ENCODE data around the gene PERM1. TPM values are rescaled to one million over a fixed set of nuclear protein-coding genes. Genes with fewer than 3 reads are reported as not detected.

The PERM1 gene
- total and polyA plus RNA-seq, 9 of the 15 experiments (the other 6 are each of a cell fraction or from before 2014, with no cell fraction given) = not detected

GRCh38 chr1:960363-961131 lies 21.3 kb downstream of the PERM1 start, which contains the start of gene KLHL17 (continued):
- no peak for TF ChIP-seq DLX4 (CRISPR knock-in tag; IDR thresholded peaks at IDR 0.05)
- TF ChIP-seq NELFE (IDR thresholded peaks at IDR 0.05; ENCODE audit: insufficient read depth, insufficient read length) = no peak
- TF ChIP-seq FOXJ3 (CRISPR knock-in tag; IDR thresholded peaks at IDR 0.05) = no peak
- TF ChIP-seq RFX7 (CRISPR knock-in tag; IDR thresholded peaks at IDR 0.05) = no peak
- no peak for TF ChIP-seq GATAD2A (IDR thresholded peaks at IDR 0.05)
- TF ChIP-seq MYC (IDR thresholded peaks at IDR 0.05; ENCODE audit: low read depth, low read length) = peak; percentile 43
- no peak for TF ChIP-seq MYC (CRISPR knock-in tag; IDR thresholded peaks at IDR 0.05; ENCODE audit: borderline replicate concordance, low read depth)
- no peak for TF ChIP-seq DIDO1 (tag; IDR thresholded peaks at IDR 0.05; ENCODE audit: low read depth)
- TF ChIP-seq TAF9B (IDR thresholded peaks at IDR 0.05; ENCODE audit: partially characterized antibody) = no peak
- 0 out of 2 replicates have a peak, but pooled peaks have one; percentile 36 for TF ChIP-seq XRCC5 (IDR thresholded peaks at IDR 0.05; ENCODE audit: low read depth, low read length)
- TF ChIP-seq ILK (tag; IDR thresholded peaks at IDR 0.05; ENCODE audit: borderline replicate concordance, low read depth) = no peak
- no peak for TF ChIP-seq ATF3 (IDR thresholded peaks at IDR 0.05)
- TF ChIP-seq ATF3 (CRISPR knock-in tag; conservative IDR thresholded peaks at IDR 0.05) = no peak
- TF ChIP-seq RUNX1 (IDR thresholded peaks at IDR 0.05; ENCODE audit: low read depth) = 0 out of 2 replicates have a peak, but pooled peaks have one; percentile 29
- no peak for TF ChIP-seq FOXK1 (CRISPR knock-in tag; IDR thresholded peaks at IDR 0.05; ENCODE audit: borderline replicate concordance)
- no peak for TF ChIP-seq ZNF77 (CRISPR knock-in tag; IDR thresholded peaks at IDR 0.05)
- TF ChIP-seq ZMIZ1 (IDR thresholded peaks at IDR 0.05; ENCODE audit: low read depth in 2 of 2, low read length in 2 of 2) = 0 out of 4 replicates have a peak, but pooled peaks of 1 of the 2 experiments have one; percentile 41
- no peak for TF ChIP-seq HOXB6 (CRISPR knock-in tag; IDR thresholded peaks at IDR 0.05; ENCODE audit: borderline replicate concordance)
- TF ChIP-seq CHD4 (IDR thresholded peaks at IDR 0.05; ENCODE audit: insufficient read depth, insufficient replicate concordance, low read depth, low read length, poor library complexity, severe bottlenecking) = no peak
- no peak for TF ChIP-seq ZBTB43 (CRISPR knock-in tag; IDR thresholded peaks at IDR 0.05)
- no peak for TF ChIP-seq ZNF174 (CRISPR knock-in tag; IDR thresholded peaks at IDR 0.05)
- TF ChIP-seq RNF2 (IDR thresholded peaks at IDR 0.05) = no peak

Measured in K562 (cell line).